OCI-LY7 (cell line): ENCODE data around the gene PCNX2. TPM values are rescaled to one million over a fixed set of nuclear protein-coding genes. Genes with fewer than 3 reads are reported as not detected.

Experiments used
- BruUV-seq: library from RNA; stranded (reverse); fragments of 400-500 nt; replicated peaks from 2 replicates; lab custom pipeline; 2021; lab: Mats Ljungman, UMichigan
- CTCF ChIA-PET: fragments of 300-600 bp; sonication (Branson Sonifier 250); formaldehyde crosslinking; loops from one replicate; lab custom pipeline; 2022; ENCODE audit warnings: antibody characterized with exemption; ENCODE audit not compliant: unreplicated experiment; lab: Charles Lee
- POLR2A ChIA-PET: fragments of 300-600 bp; sonication (Branson Sonifier 250); formaldehyde crosslinking; loops from one replicate; lab custom pipeline; 2022; ENCODE audit warnings: antibody characterized with exemption; lab: Charles Lee
- DNase-seq: peaks from one replicate; pipeline ENCODE4 v3.0.0-alpha.2; 2015; ENCODE audit warnings: low spot score
- H2AFZ ChIP-seq: fragments of 200-600 bp; sonication (generic), shearing (Covaris generic); 2 replicates; pipeline ENCODE4 v1.6.1; 2014; ENCODE audit warnings: mild to moderate bottlenecking, antibody characterized with exemption, low read length, moderate library complexity
- H3K27ac ChIP-seq: fragments of 200-600 bp; sonication (generic); 2 replicates; pipeline ENCODE4 v1.5.1; 2014; ENCODE audit warnings: mixed run types, low read depth, mild to moderate bottlenecking, moderate library complexity, low read length, inconsistent platforms; ENCODE audit not compliant: poor library complexity, severe bottlenecking
- H3K36me3 ChIP-seq: fragments of 200-600 bp; sonication (generic); 2 replicates; pipeline ENCODE4 v1.6.1; 2014; ENCODE audit warnings: mild to moderate bottlenecking, antibody characterized with exemption, low read length, moderate library complexity, mixed read lengths; ENCODE audit not compliant: insufficient read depth
- H3K4me1 ChIP-seq: fragments of 200-600 bp; sonication (generic); 2 replicates; pipeline ENCODE4 v1.5.1; 2014; ENCODE audit warnings: mild to moderate bottlenecking, low read length; ENCODE audit not compliant: insufficient read depth, poor library complexity, severe bottlenecking
- H3K4me2 ChIP-seq: fragments of 200-600 bp; sonication (generic); 2 replicates; pipeline ENCODE4 v1.6.1; 2014; ENCODE audit warnings: mild to moderate bottlenecking, low read length
- H3K4me3 ChIP-seq: fragments of 200-600 bp; sonication (generic); 2 replicates; pipeline ENCODE4 v1.5.1; 2014; ENCODE audit warnings: mild to moderate bottlenecking, low read depth, low read length; ENCODE audit not compliant: poor library complexity, severe bottlenecking
- H3K79me2 ChIP-seq: fragments of 200-600 bp; sonication (generic); 2 replicates; pipeline ENCODE4 v1.6.1; 2016; ENCODE audit warnings: low read depth, mild to moderate bottlenecking, low read length, moderate library complexity, mixed read lengths; ENCODE audit not compliant: insufficient read depth
- H3K9me2 ChIP-seq: fragments of 200-600 bp; sonication (generic); 2 replicates; pipeline ENCODE4 v1.6.1; 2016; ENCODE audit warnings: mild to moderate bottlenecking, low read length, mixed read lengths; ENCODE audit not compliant: insufficient read depth
- H3K9me3 ChIP-seq: fragments of 200-600 bp; sonication (generic); 2 replicates; pipeline ENCODE4 v1.6.1; 2014; ENCODE audit warnings: mild to moderate bottlenecking, mixed run types, low read length, mixed read lengths
- H4K20me1 ChIP-seq: fragments of 200-600 bp; sonication (generic); 2 replicates; pipeline ENCODE4 v1.6.1; 2014; ENCODE audit warnings: mild to moderate bottlenecking, antibody characterized with exemption, low read length, moderate library complexity, mixed read lengths; ENCODE audit not compliant: insufficient read depth
- CTCF ChIP-seq: fragments of 200-600 bp; sonication (generic); conservative IDR thresholded peaks from 2 replicates; pipeline ENCODE4 v1.5.1; 2014; ENCODE audit warnings: mild to moderate bottlenecking, antibody characterized with exemption, low read length, moderate library complexity, mixed read lengths
- EZH2phosphoT487 ChIP-seq: fragments of 200-600 bp; sonication (generic); IDR thresholded peaks from 2 replicates; pipeline ENCODE4 v1.6.1; 2018; ENCODE audit warnings: low read depth, borderline replicate concordance, mild to moderate bottlenecking, mixed run types, antibody characterized with exemption, low read length, moderate library complexity, mixed read lengths
- intact Hi-C: fragments of 100-400 bp; cut with micrococcal nuclease; formaldehyde crosslinking; loops from one replicate; pipeline ENCODE4 v1.10.0; 2022; ENCODE audit not compliant: unreplicated experiment
- total RNA-seq, 2 experiments: library from RNA; depleted of rRNA in 1 of 2; stranded (reverse); fragments of >200 nt in 1 of 2; shearing (Covaris generic) in 1 of 2; gene quantifications; 2 replicates each; pipeline ENCODE4 v1.2.3, GENCODE V29; 2014 to 2022

The PCNX2 gene
- total RNA-seq, 2 experiments from 2014 or later, result 17.1 to 26.9 TPM

- H4K20me1 ChIP-seq, result no peaks in the 10 kb centered on the region
- intact Hi-C loops, result no loop called here
- H3K4me3 ChIP-seq, result no peak overlapping the region
- H3K79me2 ChIP-seq, result no peaks in the 10 kb centered on the region
- POLR2A ChIA-PET, result interaction anchor here (0.7 kb wide), 1 partner anchor 314 kb away, joined by 4 read pairs; no protein-coding TSS in a partner anchor
- no peak overlapping the region for H3K27ac ChIP-seq
- H3K9me3 ChIP-seq, result no peaks in the 10 kb centered on the region
- no TSS peak for BruUV-seq
- CTCF ChIA-PET, result no interaction called here
- no peak for TF ChIP-seq EZH2phosphoT487
- TF ChIP-seq CTCF, result no peak
- H3K9me2 ChIP-seq, result no peaks in the 10 kb centered on the region
- DNase-seq, result no peak
- peaks cover 9% of the 10 kb centered on the region for H3K36me3 ChIP-seq
- H2AFZ ChIP-seq, result no peak overlapping the region
- H3K4me2 ChIP-seq, result no peak overlapping the region
- H3K4me1 ChIP-seq, result no peaks in the 10 kb centered on the region
Observed at GRCh38 chr1:233107130-233107660, 188.3 kb downstream of the PCNX2 start.

GRCh38 chr1:233105225-233105624 lies 190.3 kb downstream of the PCNX2 start:
- ChIA-PET POLR2A (no interaction called here), CTCF (no interaction called here)
- DNase-seq, result no peak
- no peaks in the 10 kb centered on the region for H3K36me3 ChIP-seq
- BruUV-seq, result no TSS peak
- TF ChIP-seq CTCF (no peak), EZH2phosphoT487 (no peak)
- H3K9me2 ChIP-seq, result no peaks in the 10 kb centered on the region
- no peak overlapping the region for H3K4me2 ChIP-seq
- no peak overlapping the region for H2AFZ ChIP-seq
- H3K4me3 ChIP-seq, result no peak overlapping the region
- intact Hi-C loops, result no loop called here
- no peaks in the 10 kb centered on the region for H4K20me1 ChIP-seq
- no peak overlapping the region for H3K27ac ChIP-seq
- H3K9me3 ChIP-seq, result no peaks in the 10 kb centered on the region
- H3K79me2 ChIP-seq, result no peaks in the 10 kb centered on the region
- H3K4me1 ChIP-seq, result no peaks in the 10 kb centered on the region

- Histone ChIP-seq H3K9me3 (no peaks in the 10 kb centered on the region), H3K4me3 (no peak overlapping the region), H4K20me1 (no peaks in the 10 kb centered on the region), H2AFZ (no peak overlapping the region), H3K79me2 (no peaks in the 10 kb centered on the region), H3K27ac (no peak overlapping the region), H3K9me2 (no peaks in the 10 kb centered on the region), H3K4me1 (no peaks in the 10 kb centered on the region), H3K36me3 (no peaks in the 10 kb centered on the region), H3K4me2 (no peak overlapping the region)
- ChIA-PET CTCF (no interaction called here), POLR2A (interaction anchor here (0.7 to 1.1 kb wide), 2 partner anchors 19 to 1298 kb away, joined by 3 read pairs; no protein-coding TSS in a partner anchor)
- DNase-seq, result no peak
- intact Hi-C loops, result no loop called here
- no TSS peak for BruUV-seq
- no peak for TF ChIP-seq CTCF
- no peak for TF ChIP-seq EZH2phosphoT487
Observed at GRCh38 chr1:233102341-233102740, 193.2 kb downstream of the PCNX2 start.
